Keratinocyte (primary cell): Measurements from ENCODE around the gene KIF13A. TPM values are rescaled to one million over a fixed set of nuclear protein-coding genes. Genes with fewer than 3 reads are reported as not detected.

Source experiments
- DNase-seq: peaks from one replicate; pipeline ENCODE4 v3.0.0-alpha.2; 2011; ENCODE audit warnings: low read depth, missing footprints, low spot score
- FAIRE-seq: peaks from 2 replicates; lab custom pipeline; 2011; peaks lifted over from hg19 to GRCh38; lab: Jason Lieb, UNC
- H2AFZ ChIP-seq: 2 replicates; pipeline ENCODE4 v1.6.0; 2012; ENCODE audit warnings: low read length, control low read depth, inconsistent platforms; ENCODE audit not compliant: control insufficient read depth
- H3K27ac ChIP-seq: 2 replicates; pipeline ENCODE4 v1.5.1; 2011; ENCODE audit warnings: low read length; ENCODE audit not compliant: control insufficient read depth, insufficient read depth
- H3K27me3 ChIP-seq: 3 replicates; pipeline ENCODE4 v1.6.0; 2011; ENCODE audit warnings: low read length; ENCODE audit not compliant: control insufficient read depth, insufficient read depth; ENCODE audit errors: extremely low read depth
- H3K36me3 ChIP-seq, 2 experiments: 2 replicates in 1 of 2; 3 replicates in 1 of 2; pipeline ENCODE4 v1.5.1; 2011; ENCODE audit warnings: low read length in 2 of 2, mild to moderate bottlenecking in 1 of 2; ENCODE audit not compliant: control insufficient read depth in 2 of 2, insufficient read depth in 2 of 2; ENCODE audit errors: extremely low read depth in 1 of 2
- H3K4me1 ChIP-seq: 3 replicates; pipeline ENCODE4 v1.5.1; 2011; ENCODE audit warnings: low read length; ENCODE audit not compliant: control insufficient read depth, insufficient read depth; ENCODE audit errors: extremely low read depth
- H3K4me2 ChIP-seq: 3 replicates; pipeline ENCODE4 v1.6.0; 2011; ENCODE audit warnings: low read depth, low read length; ENCODE audit not compliant: control insufficient read depth, insufficient read depth; ENCODE audit errors: extremely low read depth
- H3K4me3 ChIP-seq, 3 experiments: fragments of 200-600 bp in 1 of 3; sonication (generic) in 1 of 3; 2 replicates in 2 of 3; 3 replicates in 1 of 3; pipeline ENCODE4 v1.5.1; 2011 to 2016; ENCODE audit warnings: low read length in 3 of 3, mild to moderate bottlenecking in 3 of 3, control low read depth in 2 of 3, inconsistent platforms in 1 of 3, low read depth in 1 of 3, mixed read lengths in 1 of 3, mixed run types in 1 of 3, moderate library complexity in 1 of 3; ENCODE audit not compliant: control insufficient read depth in 2 of 3, insufficient read depth in 2 of 3; ENCODE audit errors: extremely low read depth in 1 of 3
- H3K79me2 ChIP-seq: 2 replicates; pipeline ENCODE4 v1.6.0; 2012; ENCODE audit warnings: low read length; ENCODE audit not compliant: control insufficient read depth, insufficient read depth
- H3K9ac ChIP-seq: 3 replicates; pipeline ENCODE4 v1.6.0; 2011; ENCODE audit warnings: low read length; ENCODE audit not compliant: control insufficient read depth, insufficient read depth; ENCODE audit errors: extremely low read depth
- H3K9me1 ChIP-seq: 3 replicates; pipeline ENCODE4 v1.6.0; 2011; ENCODE audit warnings: low read length; ENCODE audit not compliant: control insufficient read depth, insufficient read depth; ENCODE audit errors: extremely low read depth
- H3K9me3 ChIP-seq: 2 replicates; pipeline ENCODE4 v1.5.1; 2012; ENCODE audit warnings: low read depth, low read length; ENCODE audit not compliant: control insufficient read depth
- H4K20me1 ChIP-seq: 3 replicates; pipeline ENCODE4 v1.6.0; 2011; ENCODE audit warnings: low read length; ENCODE audit not compliant: control insufficient read depth, insufficient read depth; ENCODE audit errors: extremely low read depth
- CTCF ChIP-seq, 3 experiments: IDR thresholded peaks in 1 of 3; conservative IDR thresholded peaks in 1 of 3; optimal IDR thresholded peaks in 1 of 3; 2 replicates in 2 of 3; 3 replicates in 1 of 3; pipeline versions ENCODE3 to v1.5.1; 2011; ENCODE audit warnings: low read length in 3 of 3, mild to moderate bottlenecking in 3 of 3, moderate library complexity in 2 of 3, control low read depth in 1 of 3, inconsistent platforms in 1 of 3; ENCODE audit not compliant: insufficient read depth in 2 of 3; ENCODE audit errors: extremely low read depth in 1 of 3
- EZH2 ChIP-seq: IDR thresholded peaks from one replicate; pipeline ENCODE4 v1.6.1; 2012; ENCODE audit warnings: inconsistent platforms, mild to moderate bottlenecking, low read length, moderate library complexity
- dilution Hi-C: fragments of 300-500 bp; cut with MboI; formaldehyde crosslinking; loops from one replicate; pipeline ENCODE4 v1.7.0; 2020; ENCODE audit warnings: low sequenced_read_pairs; ENCODE audit not compliant: extremely low pct_ligation_motif_present
- polyA plus RNA-seq, 5 experiments: library from polyadenylated mRNA; depleted of rRNA in 3 of 5; stranded (reverse) in 3 of 5; stranded (forward) in 1 of 5; unstranded in 1 of 5; fragments of >200 nt; gene quantifications; 1 replicate in 1 of 5; 2 replicates in 3 of 5; 3 replicates in 1 of 5; pipeline versions ENCODE4 v1.2.1 to v1.2.3, GENCODE V29; 2011 to 2012; ENCODE audit warnings: missing spikeins in 2 of 5, low read depth in 1 of 5, low replicate concordance in 1 of 5

KIF13A gene
- polyA plus RNA-seq, 1 donor (not counting 4 experiments of a cell fraction or from before 2014, with no cell fraction given) = 96.2 TPM

GRCh38 chr6:17894905-17895304, 92.5 kb downstream of the KIF13A start:
- dilution Hi-C loops = no loop called here
- no peak overlapping the region for H3K27ac ChIP-seq
- DNase-seq = no peak
- no peaks in the 10 kb centered on the region for H3K9me1 ChIP-seq
- H3K9me3 ChIP-seq = peaks cover 3% of the 10 kb centered on the region
- FAIRE-seq = peak; percentile 5
- no peaks in the 10 kb centered on the region for H3K27me3 ChIP-seq
- TF ChIP-seq CTCF (optimal IDR thresholded peaks at IDR 0.05 in 1 of 3, IDR thresholded peaks at IDR 0.05 in 1 of 3, conservative IDR thresholded peaks at IDR 0.05 in 1 of 3; ENCODE audit: extremely low read depth in 1 of 3, insufficient read depth in 2 of 3, low read length in 3 of 3) = no peak
- TF ChIP-seq EZH2 = no peak
- peaks cover 3% of the 10 kb centered on the region for H3K4me1 ChIP-seq
- no peak overlapping the region for H3K4me3 ChIP-seq
- H3K4me2 ChIP-seq = no peak overlapping the region
- H2AFZ ChIP-seq = no peak overlapping the region
- H3K36me3 ChIP-seq = peaks cover 30 to 34% of the 10 kb centered on the region in 2 experiments
- H3K79me2 ChIP-seq = peaks cover 47% of the 10 kb centered on the region
- no peaks in the 10 kb centered on the region for H4K20me1 ChIP-seq
- no peak overlapping the region for H3K9ac ChIP-seq

- H3K36me3 ChIP-seq = peaks cover 32 to 34% of the 10 kb centered on the region in 2 experiments
- no peak overlapping the region for H3K4me2 ChIP-seq
- H2AFZ ChIP-seq = no peak overlapping the region
- H3K27ac ChIP-seq = no peak overlapping the region
- H3K27me3 ChIP-seq = no peaks in the 10 kb centered on the region
- H3K79me2 ChIP-seq = peaks cover 44% of the 10 kb centered on the region
- FAIRE-seq (no peak), DNase-seq (no peak)
- TF ChIP-seq CTCF (optimal IDR thresholded peaks at IDR 0.05 in 1 of 3, IDR thresholded peaks at IDR 0.05 in 1 of 3, conservative IDR thresholded peaks at IDR 0.05 in 1 of 3; ENCODE audit: extremely low read depth in 1 of 3, insufficient read depth in 2 of 3, low read length in 3 of 3) = no peak
- no peak for TF ChIP-seq EZH2
- no peaks in the 10 kb centered on the region for H4K20me1 ChIP-seq
- dilution Hi-C loops = no loop called here
- no peak overlapping the region for H3K9ac ChIP-seq
- no peak overlapping the region for H3K4me3 ChIP-seq
- no peaks in the 10 kb centered on the region for H3K4me1 ChIP-seq
- H3K9me3 ChIP-seq = peaks cover 3% of the 10 kb centered on the region
- no peaks in the 10 kb centered on the region for H3K9me1 ChIP-seq
These were observed 93.2 kb downstream of the KIF13A start for GRCh38 chr6:17894191-17894590.
